SK-N-SH (cell line): ENCODE data around the gene ANLN. TPM values are rescaled to one million over a fixed set of nuclear protein-coding genes. Genes with fewer than 3 reads are reported as not detected.
"Not testable (repeated sequence)": the region's sequence is repeated elsewhere in the genome, so short reads cannot be mapped to it uniquely, and the experiment has no call there.

Experiments used
- CTCF ChIA-PET: fragments of 300-600, 350-600 bp; formaldehyde crosslinking; extraction: SDS; loops from one replicate; lab custom pipeline; 2021; lab: Yijun Ruan, JAX
- POLR2A ChIA-PET: fragments of 350-600 bp; sonication (Branson Sonifier 250); formaldehyde crosslinking; extraction: SDS; loops from one replicate; lab custom pipeline; 2020; ENCODE audit warnings: antibody characterized with exemption, inconsistent platforms; lab: Yijun Ruan, JAX
- DNase-seq: peaks from one replicate; pipeline ENCODE4 v3.0.0; 2012
- H2AFZ ChIP-seq: fragments of 200-600 bp; sonication (generic); 2 replicates; pipeline ENCODE4 v1.8.1; 2016; ENCODE audit warnings: antibody characterized with exemption, mild to moderate bottlenecking, low read depth
- H3F3A ChIP-seq: fragments of 200-600 bp; sonication (generic); replicated peaks from 2 replicates; pipeline ENCODE3; 2016; ENCODE audit warnings: antibody characterized with exemption, mild to moderate bottlenecking; ENCODE audit not compliant: insufficient read depth
- H3K27ac ChIP-seq, 2 experiments: fragments of 200-500 bp in 1 of 2; fragments of 200-600 bp in 1 of 2; sonication (Bioruptor generic) in 1 of 2; sonication (generic), shearing (Covaris generic) in 1 of 2; 2 replicates each; pipeline versions ENCODE4 v1.5.1 to v1.6.1; 2014 to 2016; ENCODE audit warnings: low read depth in 2 of 2, inconsistent platforms in 1 of 2, low read length in 1 of 2, mild to moderate bottlenecking in 1 of 2, mixed read lengths in 1 of 2
- H3K27me3 ChIP-seq: fragments of 200-600 bp; sonication (generic), shearing (Covaris generic); 2 replicates; pipeline ENCODE4 v1.6.1; 2016; ENCODE audit warnings: mixed run types; ENCODE audit not compliant: insufficient read depth
- H3K36me3 ChIP-seq, 2 experiments: fragments of 200-500 bp in 1 of 2; fragments of 200-600 bp in 1 of 2; sonication (Bioruptor generic) in 1 of 2; sonication (generic) in 1 of 2; replicated peaks in 1 of 2; 2 replicates each; pipeline versions ENCODE3 to v1.5.1; 2014 to 2016; ENCODE audit warnings: low read length in 1 of 2, mild to moderate bottlenecking in 1 of 2; ENCODE audit not compliant: insufficient read depth in 2 of 2, control insufficient read depth in 1 of 2
- H3K4me1 ChIP-seq, 2 experiments: fragments of 200-500 bp in 1 of 2; fragments of 200-600 bp in 1 of 2; sonication (Bioruptor generic) in 1 of 2; sonication (generic), shearing (Covaris generic) in 1 of 2; 2 replicates each; pipeline versions ENCODE4 v1.5.1 to v1.6.1; 2014 to 2016; ENCODE audit warnings: low read depth in 1 of 2, low read length in 1 of 2, mixed run types in 1 of 2; ENCODE audit not compliant: insufficient read depth in 2 of 2, control insufficient read depth in 1 of 2
- H3K4me2 ChIP-seq: fragments of 200-600 bp; sonication (generic), shearing (Covaris generic); 2 replicates; pipeline ENCODE4 v1.6.1; 2017; ENCODE audit warnings: mixed run types
- H3K4me3 ChIP-seq, 2 experiments: fragments of 200-500 bp in 1 of 2; fragments of 200-600 bp in 1 of 2; sonication (Bioruptor generic) in 1 of 2; sonication (generic), shearing (Covaris generic) in 1 of 2; 2 replicates each; pipeline versions ENCODE4 v1.5.1 to v1.8.1; 2014 to 2016; ENCODE audit warnings: low read depth in 2 of 2, inconsistent platforms in 1 of 2, low read length in 1 of 2, mild to moderate bottlenecking in 1 of 2, mixed read lengths in 1 of 2, moderate library complexity in 1 of 2
- H3K79me2 ChIP-seq: fragments of 200-600 bp; sonication (generic); 2 replicates; pipeline ENCODE4 v1.8.1; 2017; ENCODE audit warnings: mild to moderate bottlenecking; ENCODE audit not compliant: insufficient read depth
- H3K9ac ChIP-seq: fragments of 200-600 bp; sonication (generic); 2 replicates; pipeline ENCODE4 v1.6.1; 2017; ENCODE audit warnings: mixed run types
- H3K9me2 ChIP-seq: fragments of 200-600 bp; sonication (generic); 2 replicates; pipeline ENCODE4 v1.6.1; 2017; ENCODE audit warnings: mixed run types
- H3K9me3 ChIP-seq: fragments of 200-600 bp; sonication (generic); 2 replicates; pipeline ENCODE4 v1.6.1; 2017; ENCODE audit warnings: mixed run types, mild to moderate bottlenecking, moderate library complexity
- H4K20me1 ChIP-seq: fragments of 200-600 bp; sonication (generic); 2 replicates; pipeline ENCODE4 v1.6.1; 2017; ENCODE audit warnings: mild to moderate bottlenecking, mixed run types; ENCODE audit not compliant: insufficient read depth
- CHD2 ChIP-seq: fragments of 150-350 bp; IDR thresholded peaks from 2 replicates; pipeline ENCODE4 v1.6.1; 2018; ENCODE audit warnings: low read length; ENCODE audit not compliant: partially characterized antibody
- EP300 ChIP-seq, 2 experiments: IDR thresholded peaks; 2 replicates each; pipeline versions ENCODE4 v1.4.0 to v1.6.1; 2012; ENCODE audit warnings: borderline replicate concordance in 1 of 2, low read depth in 1 of 2, low read length in 1 of 2
- EZH2phosphoT487 ChIP-seq: fragments of 200-600 bp; sonication (generic); IDR thresholded peaks from 2 replicates; pipeline ENCODE4 v1.6.1; 2017; ENCODE audit warnings: low read depth, mixed run types, mild to moderate bottlenecking, antibody characterized with exemption, moderate library complexity, borderline replicate concordance
- FOSL2 ChIP-seq: IDR thresholded peaks from 2 replicates; pipeline ENCODE4 v1.4.0; 2012; ENCODE audit warnings: low read depth, mild to moderate bottlenecking, moderate library complexity, borderline replicate concordance
- FOXJ3 ChIP-seq: sonication (generic); formaldehyde crosslinking; IDR thresholded peaks from 2 replicates; pipeline ENCODE4 v1.5.1; 2020; ENCODE audit warnings: mild to moderate bottlenecking, missing genetic modification reagents
- GABPA ChIP-seq: IDR thresholded peaks from 2 replicates; pipeline ENCODE4 v1.4.0; 2012; ENCODE audit warnings: low read depth, mild to moderate bottlenecking
- GATA2 ChIP-seq: sonication (generic); formaldehyde crosslinking; IDR thresholded peaks from 2 replicates; pipeline ENCODE4 v1.5.0; 2020; ENCODE audit warnings: mild to moderate bottlenecking, missing genetic modification reagents
- JUND ChIP-seq: IDR thresholded peaks from 2 replicates; pipeline ENCODE4 v1.4.0; 2012
- MEF2A ChIP-seq: IDR thresholded peaks from 2 replicates; pipeline ENCODE4 v1.4.0; 2012; ENCODE audit warnings: low read depth, borderline replicate concordance
- MXI1 ChIP-seq: IDR thresholded peaks from 2 replicates; pipeline ENCODE4 v1.6.1; 2012; ENCODE audit warnings: mild to moderate bottlenecking, low read depth, low read length, improper control_type of control experiment
- NFIC ChIP-seq: IDR thresholded peaks from 2 replicates; pipeline ENCODE4 v1.4.0; 2012; ENCODE audit warnings: borderline replicate concordance
- PBX3 ChIP-seq: IDR thresholded peaks from 2 replicates; pipeline ENCODE4; 2012
- RAD21 ChIP-seq: IDR thresholded peaks from 2 replicates; pipeline ENCODE4 v1.6.1; 2012; ENCODE audit warnings: mild to moderate bottlenecking, low read length
- RCOR1 ChIP-seq: fragments of 150-350 bp; IDR thresholded peaks from 2 replicates; pipeline ENCODE4 v1.6.1; 2017; ENCODE audit warnings: antibody characterized with exemption, low read length
- RFX5 ChIP-seq: IDR thresholded peaks from 2 replicates; pipeline ENCODE4 v1.6.1; 2012; ENCODE audit warnings: mild to moderate bottlenecking, improper control_type of control experiment, low read length
- SMC3 ChIP-seq: IDR thresholded peaks from 2 replicates; pipeline ENCODE4 v1.6.1; 2012; ENCODE audit warnings: low read depth, low read length, improper control_type of control experiment
- TEAD4 ChIP-seq: IDR thresholded peaks from 2 replicates; pipeline ENCODE4 v1.4.0; 2012; ENCODE audit warnings: mild to moderate bottlenecking, borderline replicate concordance; ENCODE audit not compliant: insufficient read depth
- YY1 ChIP-seq: IDR thresholded peaks from 2 replicates; pipeline ENCODE4 v1.4.0; 2012; ENCODE audit warnings: low read depth, mild to moderate bottlenecking
- ZBTB33 ChIP-seq: IDR thresholded peaks from 2 replicates; pipeline ENCODE4 v1.4.0; 2012; ENCODE audit warnings: low read depth, borderline replicate concordance
- WGBS: methylation state at CpG from one replicate; pipeline ENCODE4 v1.1.6; 2017; ENCODE audit warnings: low lambda C conversion rate; 5-methylcytosine and 5-hydroxymethylcytosine counted together
- polyA plus RNA-seq, 3 experiments: library from polyadenylated mRNA; depleted of rRNA; stranded (reverse); fragments of >200 nt; gene quantifications; 2 replicates each; pipeline ENCODE4 v1.2.3, GENCODE V29; 2012
- TF ChIP-seq, protein P1 (sequence below): fragments of 150-350 bp; IDR thresholded peaks from 2 replicates; pipeline ENCODE4 v1.6.1; 2016; ENCODE audit warnings: mild to moderate bottlenecking, low read depth, low read length
- TF ChIP-seq, protein P2 (sequence below): IDR thresholded peaks from 2 replicates; pipeline ENCODE4 v1.4.0; 2012; ENCODE audit warnings: low read depth
- TF ChIP-seq, protein P3 (sequence below): fragments of 200-600 bp; sonication (generic); IDR thresholded peaks from 2 replicates; pipeline ENCODE4 v1.6.1; 2017; ENCODE audit warnings: antibody characterized with exemption, mild to moderate bottlenecking, moderate library complexity
- TF ChIP-seq, protein P4 (sequence below): fragments of 150-350 bp; IDR thresholded peaks from 2 replicates; pipeline ENCODE4 v1.6.1; 2017; ENCODE audit warnings: antibody characterized with exemption, low read length, low read depth, borderline replicate concordance

The ANLN gene
- polyA plus RNA-seq, 1 of the 3 experiments (the other 2 are of a cell fraction) = 17.1 TPM

GRCh38 chr7:36487756-36488336 lies 98.2 kb downstream of the ANLN start:
- ChIA-PET CTCF (interaction anchor here (0.5 to 10.8 kb wide), 146 partner anchors 9 to 1565 kb away, joined by 3 to 306 read pairs (median 4); no protein-coding TSS in a partner anchor), POLR2A (interaction anchor here (0.6 to 0.9 kb wide), 4 partner anchors 46 to 713 kb away, joined by 3 to 5 read pairs (median 4); no protein-coding TSS in a partner anchor)
- no peaks in the 10 kb centered on the region for H3K27me3 ChIP-seq
- 0 out of 4 replicates have a peak, but pooled peaks cover 0 to 2% of the 10 kb centered on the region in 2 experiments for H3K4me1 ChIP-seq
- H3K79me2 ChIP-seq = no peaks in the 10 kb centered on the region
- no peak overlapping the region; a peak in 1 of 4 replicates for H3K4me3 ChIP-seq
- H3K36me3 ChIP-seq = no peaks in the 10 kb centered on the region
- no peak overlapping the region for H3K4me2 ChIP-seq
- no peak overlapping the region for H2AFZ ChIP-seq
- no peaks in the 10 kb centered on the region for H3K9me2 ChIP-seq
- no peaks in the 10 kb centered on the region for H3F3A ChIP-seq
- DNase-seq = peak; percentile 63
- no peak overlapping the region for H3K9ac ChIP-seq
- H3K9me3 ChIP-seq = no peaks in the 10 kb centered on the region
- 26% methylated on average over 4 of the region's 4 CpGs for WGBS
- TF ChIP-seq MEF2A (no peak), CHD2 (peak; percentile 34), MXI1 (no peak), RAD21 (peak; percentile 100), NFIC (no peak), EP300 (IDR thresholded peaks at IDR 0.05; ENCODE audit: borderline replicate concordance in 1 of 2, low read depth in 1 of 2, low read length in 1 of 2) (peak in 1 of 2 experiments; percentile 14; a peak in 1 of 4 replicates), GABPA (no peak), FOSL2 (no peak), PBX3 (no peak), RFX5 (no peak), ZBTB33 (no peak), YY1 (no peak), EZH2phosphoT487 (no peak), SMC3 (peak; percentile 98), GATA2 (no peak), RCOR1 (peak; percentile 61; the same call in 1 of the 2 replicates), FOXJ3 (no peak), TEAD4 (no peak), JUND (no peak)
- TF ChIP-seq, protein P1, sequence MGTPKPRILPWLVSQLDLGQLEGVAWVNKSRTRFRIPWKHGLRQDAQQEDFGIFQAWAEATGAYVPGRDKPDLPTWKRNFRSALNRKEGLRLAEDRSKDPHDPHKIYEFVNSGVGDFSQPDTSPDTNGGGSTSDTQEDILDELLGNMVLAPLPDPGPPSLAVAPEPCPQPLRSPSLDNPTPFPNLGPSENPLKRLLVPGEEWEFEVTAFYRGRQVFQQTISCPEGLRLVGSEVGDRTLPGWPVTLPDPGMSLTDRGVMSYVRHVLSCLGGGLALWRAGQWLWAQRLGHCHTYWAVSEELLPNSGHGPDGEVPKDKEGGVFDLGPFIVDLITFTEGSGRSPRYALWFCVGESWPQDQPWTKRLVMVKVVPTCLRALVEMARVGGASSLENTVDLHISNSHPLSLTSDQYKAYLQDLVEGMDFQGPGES = no peak
- TF ChIP-seq, protein P2, sequence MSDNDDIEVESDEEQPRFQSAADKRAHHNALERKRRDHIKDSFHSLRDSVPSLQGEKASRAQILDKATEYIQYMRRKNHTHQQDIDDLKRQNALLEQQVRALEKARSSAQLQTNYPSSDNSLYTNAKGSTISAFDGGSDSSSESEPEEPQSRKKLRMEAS = no peak
- TF ChIP-seq, protein P3, sequence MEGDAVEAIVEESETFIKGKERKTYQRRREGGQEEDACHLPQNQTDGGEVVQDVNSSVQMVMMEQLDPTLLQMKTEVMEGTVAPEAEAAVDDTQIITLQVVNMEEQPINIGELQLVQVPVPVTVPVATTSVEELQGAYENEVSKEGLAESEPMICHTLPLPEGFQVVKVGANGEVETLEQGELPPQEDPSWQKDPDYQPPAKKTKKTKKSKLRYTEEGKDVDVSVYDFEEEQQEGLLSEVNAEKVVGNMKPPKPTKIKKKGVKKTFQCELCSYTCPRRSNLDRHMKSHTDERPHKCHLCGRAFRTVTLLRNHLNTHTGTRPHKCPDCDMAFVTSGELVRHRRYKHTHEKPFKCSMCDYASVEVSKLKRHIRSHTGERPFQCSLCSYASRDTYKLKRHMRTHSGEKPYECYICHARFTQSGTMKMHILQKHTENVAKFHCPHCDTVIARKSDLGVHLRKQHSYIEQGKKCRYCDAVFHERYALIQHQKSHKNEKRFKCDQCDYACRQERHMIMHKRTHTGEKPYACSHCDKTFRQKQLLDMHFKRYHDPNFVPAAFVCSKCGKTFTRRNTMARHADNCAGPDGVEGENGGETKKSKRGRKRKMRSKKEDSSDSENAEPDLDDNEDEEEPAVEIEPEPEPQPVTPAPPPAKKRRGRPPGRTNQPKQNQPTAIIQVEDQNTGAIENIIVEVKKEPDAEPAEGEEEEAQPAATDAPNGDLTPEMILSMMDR = peak; percentile 99
- TF ChIP-seq, protein P4, sequence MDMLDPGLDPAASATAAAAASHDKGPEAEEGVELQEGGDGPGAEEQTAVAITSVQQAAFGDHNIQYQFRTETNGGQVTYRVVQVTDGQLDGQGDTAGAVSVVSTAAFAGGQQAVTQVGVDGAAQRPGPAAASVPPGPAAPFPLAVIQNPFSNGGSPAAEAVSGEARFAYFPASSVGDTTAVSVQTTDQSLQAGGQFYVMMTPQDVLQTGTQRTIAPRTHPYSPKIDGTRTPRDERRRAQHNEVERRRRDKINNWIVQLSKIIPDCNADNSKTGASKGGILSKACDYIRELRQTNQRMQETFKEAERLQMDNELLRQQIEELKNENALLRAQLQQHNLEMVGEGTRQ = no peak
- no peaks in the 10 kb centered on the region for H4K20me1 ChIP-seq
- no peak overlapping the region for H3K27ac ChIP-seq

DNA sequence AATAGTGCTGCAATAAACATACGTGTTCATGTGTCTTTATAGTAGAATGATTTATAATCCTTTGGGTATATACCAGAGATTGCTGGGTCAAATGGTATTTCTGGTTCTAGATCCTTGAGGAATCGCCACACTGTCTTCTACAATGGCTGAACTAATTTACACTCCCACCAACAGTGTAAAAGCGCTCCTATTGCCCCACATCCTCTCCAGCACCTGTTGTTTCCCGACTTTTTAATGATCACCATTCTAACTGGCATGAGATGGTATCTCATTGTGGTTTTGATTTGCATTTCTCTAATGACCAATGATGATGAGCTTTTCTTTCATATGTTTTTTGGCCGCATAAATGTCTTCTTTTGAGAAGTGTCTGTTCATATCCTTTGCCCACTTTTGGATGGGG lies 99.0 kb downstream of the ANLN start:
- H3K4me2 ChIP-seq, H3K4me3 ChIP-seq, H3K27ac ChIP-seq, H3K4me1 ChIP-seq, H4K20me1 ChIP-seq, H3K79me2 ChIP-seq, H3F3A ChIP-seq, H3K27me3 ChIP-seq, H3K9ac ChIP-seq, H3K9me3 ChIP-seq, H3K9me2 ChIP-seq, DNase-seq, H3K36me3 ChIP-seq, H2AFZ ChIP-seq, POLR2A ChIA-PET: not testable (repeated sequence)
- CTCF ChIA-PET = interaction anchor here (0.9 to 10.8 kb wide), 24 partner anchors 8 to 719 kb away, joined by 3 to 306 read pairs (median 12); no protein-coding TSS in a partner anchor
- WGBS = 68% methylated on average over 5 of the region's 5 CpGs
